Mesenteric fat pad (tissue), 1 donor: Measurements from ENCODE around the gene SLC9A2. TPM values are rescaled to one million over a fixed set of nuclear protein-coding genes. Genes with fewer than 3 reads are reported as not detected.

Experiments
- DNase-seq: peaks from one replicate; pipeline ENCODE4 v3.0.0-alpha.2; 2020; ENCODE audit warnings: low spot score
- total RNA-seq: library from RNA; stranded (reverse); fragmentation: NEBNext Ultra II Directional; extraction: Animal tissue kit (Norgen Biotek cat#: 25700); gene quantifications from one replicate; pipeline ENCODE4 v1.2.1, GENCODE V29; 2021
- donor health status: DM: yes; HTN: yes; CAD: no.

Gene SLC9A2
- total RNA-seq, 1 donor from 2014 or later: not detected

GRCh38 chr2:102618452-102619413 lies 620 bp upstream of the SLC9A2 start:
- no peak for DNase-seq

- DNase-seq: no peak
These were observed 979 bp downstream of the SLC9A2 start for GRCh38 chr2:102620332-102620731.

- DNase-seq: no peak
These were observed 2.3 kb downstream of the SLC9A2 start for GRCh38 chr2:102621630-102622029.

GRCh38 chr2:102622646-102623045 lies 3.3 kb downstream of the SLC9A2 start:
- DNase-seq: no peak

GRCh38 chr2:102630458-102630857 lies 11.1 kb downstream of the SLC9A2 start:
- no peak for DNase-seq

- DNase-seq: no peak
These were observed 13.2 kb downstream of the SLC9A2 start for GRCh38 chr2:102632380-102633175.

DNA sequence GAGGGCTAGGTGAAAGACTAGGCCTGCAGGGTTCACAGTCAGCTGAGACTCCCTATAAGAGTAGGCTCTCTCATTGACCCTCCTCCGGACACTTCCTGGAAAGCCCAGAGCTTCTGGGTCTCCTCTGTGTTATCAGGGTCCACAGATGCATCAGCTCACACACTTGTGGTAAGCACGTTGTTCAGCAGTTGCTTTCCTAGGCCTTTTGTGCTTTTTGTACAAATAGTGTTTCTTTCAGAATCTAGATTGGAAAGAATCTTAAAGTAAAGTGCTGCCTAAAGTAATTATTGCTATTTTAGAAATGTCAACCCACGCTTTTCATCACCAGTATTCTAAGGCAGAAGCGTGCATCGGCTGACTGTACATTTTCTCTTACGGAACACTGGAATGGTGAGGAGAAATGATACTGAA lies 15.5 kb downstream of the SLC9A2 start:
- DNase-seq: no peak

- no peak for DNase-seq
These were observed 16.0 kb downstream of the SLC9A2 start for GRCh38 chr2:102635317-102635716.

DNA sequence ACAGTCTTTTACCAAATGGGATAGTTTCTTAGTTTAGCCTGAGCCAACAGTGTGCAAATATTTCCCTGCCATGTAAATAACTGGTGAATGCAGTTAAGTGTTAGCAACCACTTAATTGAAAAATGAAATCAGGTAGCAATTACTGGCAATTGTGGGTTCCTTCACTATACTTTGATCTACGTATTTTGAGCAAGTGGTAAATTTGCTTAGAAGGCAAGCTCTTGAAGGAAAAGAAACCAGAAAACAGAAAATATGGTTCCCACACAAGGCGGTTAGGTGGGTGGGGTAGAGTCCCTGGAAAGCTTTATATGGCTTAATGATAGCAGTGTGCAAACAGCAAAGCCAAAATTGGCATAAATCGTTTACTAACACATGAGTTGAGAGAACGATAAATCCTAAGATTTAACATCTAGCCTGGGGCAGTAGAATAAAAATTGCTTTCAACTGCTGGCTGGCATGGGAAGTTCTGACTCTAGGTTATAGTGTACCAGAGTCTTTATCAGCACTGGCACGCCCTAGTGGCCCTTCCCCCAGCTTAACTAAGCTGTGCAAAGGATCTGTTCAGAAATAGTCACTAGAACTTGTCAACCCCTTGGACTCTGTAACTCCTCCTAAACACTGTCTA lies 17.0 kb downstream of the SLC9A2 start:
- no peak for DNase-seq

- DNase-seq: no peak
These were observed 18.0 kb downstream of the SLC9A2 start for GRCh38 chr2:102637358-102637757.

DNA sequence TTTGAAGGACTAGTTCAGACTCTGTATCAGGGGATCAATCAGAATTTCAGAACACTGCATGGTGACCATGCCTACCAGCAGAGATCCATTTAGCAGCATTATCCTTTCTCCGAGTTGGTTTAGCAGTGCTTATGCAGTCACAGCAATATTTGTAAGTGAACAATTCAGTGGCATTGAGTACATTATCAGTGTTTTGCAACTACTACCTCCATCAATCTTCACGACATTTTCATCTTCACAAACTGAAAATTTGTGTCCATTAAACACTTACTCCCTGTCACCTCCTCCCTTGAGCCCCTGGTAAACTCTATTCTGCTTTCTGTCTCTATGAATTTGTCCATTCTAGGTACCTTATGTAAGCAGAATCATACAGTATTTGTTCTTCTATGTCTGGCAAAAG lies 20.1 kb downstream of the SLC9A2 start:
- no peak for DNase-seq

GRCh38 chr2:102652126-102652525 lies 32.8 kb downstream of the SLC9A2 start:
- no peak for DNase-seq

DNA sequence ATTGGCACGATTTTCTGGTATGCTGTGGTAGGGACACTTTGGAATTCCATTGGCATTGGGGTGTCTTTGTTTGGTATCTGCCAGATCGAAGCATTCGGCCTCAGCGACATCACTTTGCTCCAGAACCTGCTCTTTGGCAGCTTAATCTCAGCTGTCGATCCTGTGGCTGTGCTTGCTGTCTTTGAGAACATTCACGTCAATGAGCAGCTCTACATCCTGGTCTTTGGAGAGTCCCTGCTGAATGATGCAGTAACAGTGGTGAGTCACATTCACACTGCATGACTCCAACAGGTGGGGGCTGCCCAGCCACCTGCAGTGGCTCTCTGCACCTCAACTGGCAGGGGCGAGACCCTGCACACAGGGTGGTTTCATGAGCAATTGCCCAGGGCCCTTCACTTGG lies 38.4 kb downstream of the SLC9A2 start:
- no peak for DNase-seq

DNA sequence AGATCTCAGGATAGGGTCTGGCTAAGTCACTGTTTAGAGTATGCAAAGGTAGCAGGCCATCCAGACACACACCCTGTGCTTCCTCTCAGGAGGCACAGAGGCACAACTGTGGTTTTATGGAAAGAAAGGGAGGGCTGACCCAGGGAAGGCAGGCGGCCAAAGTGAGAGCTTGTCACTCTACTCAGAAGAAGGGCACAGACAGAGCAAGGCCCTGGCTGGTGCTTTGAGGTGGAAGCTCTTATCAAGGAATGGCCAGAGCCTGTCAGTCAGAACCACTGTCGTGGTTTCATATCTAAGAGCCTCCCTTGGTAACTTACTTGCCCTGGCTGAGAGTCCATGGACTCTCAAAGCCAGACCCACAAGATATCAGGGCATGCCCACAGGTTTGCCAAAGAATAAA lies 40.7 kb downstream of the SLC9A2 start:
- no peak for DNase-seq

GRCh38 chr2:102660574-102660973 lies 41.2 kb downstream of the SLC9A2 start:
- no peak for DNase-seq

DNA sequence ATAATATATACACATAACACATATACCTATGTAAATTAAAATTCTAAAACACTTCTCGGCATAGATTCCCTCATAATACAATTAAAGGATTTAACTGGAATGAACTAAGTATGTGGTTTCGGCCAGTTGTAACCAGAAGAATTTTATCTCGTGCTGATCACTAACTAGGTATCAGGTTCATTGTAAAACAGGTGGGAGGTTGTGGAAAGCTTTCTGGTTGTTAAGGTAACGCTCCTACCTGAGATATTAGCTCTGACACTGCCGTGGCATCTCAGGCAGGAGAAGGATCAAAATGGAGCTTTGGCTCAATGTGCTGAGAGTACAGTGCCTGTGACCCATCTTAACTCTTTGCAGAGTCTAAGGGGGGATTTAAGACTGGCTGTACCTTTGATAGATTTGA lies 42.5 kb downstream of the SLC9A2 start:
- DNase-seq: no peak

DNA sequence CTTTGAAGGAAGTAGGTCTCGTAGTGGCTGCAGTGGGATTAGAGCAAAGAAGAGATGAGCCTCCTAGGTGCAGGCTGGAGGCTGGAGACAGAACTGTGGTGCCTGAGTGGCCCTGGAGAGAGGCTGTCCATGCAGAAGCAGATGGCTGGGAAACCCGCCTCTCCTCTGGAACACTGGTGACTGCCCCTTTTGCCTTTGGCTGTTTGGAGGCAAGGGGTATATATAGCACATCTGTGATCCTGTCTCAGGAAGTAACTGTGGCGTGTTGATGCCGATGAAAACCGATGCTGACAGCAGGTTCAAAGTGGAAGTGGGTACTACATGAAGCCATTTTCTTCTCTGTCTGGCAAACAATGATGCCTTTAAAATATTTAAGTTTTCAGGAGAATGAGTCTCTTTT lies 43.5 kb downstream of the SLC9A2 start:
- DNase-seq: no peak

DNA sequence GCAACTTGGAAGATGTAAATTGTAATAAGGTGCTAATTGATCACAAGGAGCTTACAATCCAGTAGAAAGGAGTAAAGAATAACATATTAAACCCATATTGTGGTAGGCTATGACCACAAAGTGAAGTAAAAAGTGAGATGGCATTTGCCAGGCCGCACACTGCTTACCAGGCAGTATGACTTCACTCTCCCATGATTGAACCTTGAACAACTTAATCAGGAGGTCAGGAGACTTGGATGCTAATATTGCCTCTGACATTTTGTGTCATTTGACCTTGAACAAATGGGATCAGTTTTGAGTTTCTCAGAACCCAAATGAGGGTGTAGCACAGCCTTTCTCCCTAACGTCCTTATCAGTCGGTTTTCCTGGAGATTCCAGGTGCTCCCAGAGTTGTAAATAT lies 44.0 kb downstream of the SLC9A2 start:
- DNase-seq: no peak

DNA sequence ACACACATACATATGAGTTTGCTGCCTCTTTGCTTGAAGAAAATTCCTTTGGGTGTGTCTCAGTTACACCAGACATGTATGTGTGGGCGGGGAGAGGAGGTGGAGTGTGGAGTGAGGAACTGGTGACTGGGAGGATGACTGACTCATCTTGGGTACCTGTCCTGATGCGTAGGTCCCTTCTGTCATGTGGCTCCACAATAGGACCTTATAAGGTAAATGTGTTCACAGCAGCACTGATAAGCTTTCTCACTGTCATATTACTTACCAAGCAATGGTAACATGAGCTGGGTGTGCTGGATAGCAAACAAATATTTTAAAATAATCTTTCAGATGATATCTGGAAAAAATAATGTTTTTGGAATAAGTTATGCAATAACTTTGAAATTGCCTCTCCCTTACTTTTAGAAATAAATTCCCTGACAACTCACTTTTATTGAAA lies 45.1 kb downstream of the SLC9A2 start:
- DNase-seq: no peak

GRCh38 chr2:102667072-102667471 lies 47.7 kb downstream of the SLC9A2 start:
- DNase-seq: no peak

DNA sequence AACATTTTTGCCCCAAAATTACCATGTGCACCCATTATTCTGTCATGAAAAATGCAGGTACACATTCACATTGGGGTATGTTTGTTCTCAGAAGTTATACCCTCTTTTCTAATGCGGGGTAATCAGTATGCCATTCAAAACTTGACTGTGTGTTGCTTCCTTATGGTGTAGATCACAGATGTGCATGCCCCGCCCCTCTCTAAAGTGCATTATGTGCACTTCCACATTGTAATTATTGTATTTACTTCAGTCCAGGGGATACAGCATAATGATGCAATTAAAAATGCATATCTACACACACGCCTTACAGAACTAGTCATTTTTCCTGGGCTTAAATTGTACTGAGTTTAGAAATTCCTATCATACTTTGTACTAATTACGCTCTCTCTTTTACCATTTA lies 48.8 kb downstream of the SLC9A2 start:
- DNase-seq: no peak

GRCh38 chr2:102669401-102669800 lies 50.0 kb downstream of the SLC9A2 start:
- DNase-seq: no peak
